Measurements from ENCODE around the gene PTGFRN. TPM values are rescaled to one million over a fixed set of nuclear protein-coding genes. Genes with fewer than 3 reads are reported as not detected.

Gene PTGFRN
- total and polyA plus RNA-seq, 9 of the 15 experiments (the other 6 are each of a cell fraction or from before 2014, with no cell fraction given), result 17.3 to 33.1 (median 25.7) TPM

GRCh38 chr1:116918714-116919357 is 9.1 kb downstream of the PTGFRN start (continued):
- TF ChIP-seq, protein P1, sequence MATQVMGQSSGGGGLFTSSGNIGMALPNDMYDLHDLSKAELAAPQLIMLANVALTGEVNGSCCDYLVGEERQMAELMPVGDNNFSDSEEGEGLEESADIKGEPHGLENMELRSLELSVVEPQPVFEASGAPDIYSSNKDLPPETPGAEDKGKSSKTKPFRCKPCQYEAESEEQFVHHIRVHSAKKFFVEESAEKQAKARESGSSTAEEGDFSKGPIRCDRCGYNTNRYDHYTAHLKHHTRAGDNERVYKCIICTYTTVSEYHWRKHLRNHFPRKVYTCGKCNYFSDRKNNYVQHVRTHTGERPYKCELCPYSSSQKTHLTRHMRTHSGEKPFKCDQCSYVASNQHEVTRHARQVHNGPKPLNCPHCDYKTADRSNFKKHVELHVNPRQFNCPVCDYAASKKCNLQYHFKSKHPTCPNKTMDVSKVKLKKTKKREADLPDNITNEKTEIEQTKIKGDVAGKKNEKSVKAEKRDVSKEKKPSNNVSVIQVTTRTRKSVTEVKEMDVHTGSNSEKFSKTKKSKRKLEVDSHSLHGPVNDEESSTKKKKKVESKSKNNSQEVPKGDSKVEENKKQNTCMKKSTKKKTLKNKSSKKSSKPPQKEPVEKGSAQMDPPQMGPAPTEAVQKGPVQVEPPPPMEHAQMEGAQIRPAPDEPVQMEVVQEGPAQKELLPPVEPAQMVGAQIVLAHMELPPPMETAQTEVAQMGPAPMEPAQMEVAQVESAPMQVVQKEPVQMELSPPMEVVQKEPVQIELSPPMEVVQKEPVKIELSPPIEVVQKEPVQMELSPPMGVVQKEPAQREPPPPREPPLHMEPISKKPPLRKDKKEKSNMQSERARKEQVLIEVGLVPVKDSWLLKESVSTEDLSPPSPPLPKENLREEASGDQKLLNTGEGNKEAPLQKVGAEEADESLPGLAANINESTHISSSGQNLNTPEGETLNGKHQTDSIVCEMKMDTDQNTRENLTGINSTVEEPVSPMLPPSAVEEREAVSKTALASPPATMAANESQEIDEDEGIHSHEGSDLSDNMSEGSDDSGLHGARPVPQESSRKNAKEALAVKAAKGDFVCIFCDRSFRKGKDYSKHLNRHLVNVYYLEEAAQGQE (IDR thresholded peaks at IDR 0.05; ENCODE audit: borderline replicate concordance), result no peak
- TF ChIP-seq, protein P1 (CRISPR knock-in tag; IDR thresholded peaks at IDR 0.05; ENCODE audit: low read depth), result no peak
- no peak for TF ChIP-seq BRCA1 (IDR thresholded peaks at IDR 0.05)
- no peak for TF ChIP-seq BRCA1 (CRISPR knock-in tag; IDR thresholded peaks at IDR 0.05)
- no peak for TF ChIP-seq ZNF586 (CRISPR knock-in tag; conservative IDR thresholded peaks at IDR 0.05)
- no peak for TF ChIP-seq ZZZ3 (IDR thresholded peaks at IDR 0.05)
- no peak for TF ChIP-seq ZNF518B (CRISPR knock-in tag; IDR thresholded peaks at IDR 0.05)
- no peak for TF ChIP-seq KLF16 (IDR thresholded peaks at IDR 0.05)
- no peak for TF ChIP-seq RFX5 (IDR thresholded peaks at IDR 0.05; ENCODE audit: low read depth, low read length)
- TF ChIP-seq FOXK2 (conservative IDR thresholded peaks at IDR 0.05 in 1 of 2, IDR thresholded peaks at IDR 0.05 in 1 of 2; ENCODE audit: low read depth in 2 of 2), result no peak
- TF ChIP-seq, protein P2, sequence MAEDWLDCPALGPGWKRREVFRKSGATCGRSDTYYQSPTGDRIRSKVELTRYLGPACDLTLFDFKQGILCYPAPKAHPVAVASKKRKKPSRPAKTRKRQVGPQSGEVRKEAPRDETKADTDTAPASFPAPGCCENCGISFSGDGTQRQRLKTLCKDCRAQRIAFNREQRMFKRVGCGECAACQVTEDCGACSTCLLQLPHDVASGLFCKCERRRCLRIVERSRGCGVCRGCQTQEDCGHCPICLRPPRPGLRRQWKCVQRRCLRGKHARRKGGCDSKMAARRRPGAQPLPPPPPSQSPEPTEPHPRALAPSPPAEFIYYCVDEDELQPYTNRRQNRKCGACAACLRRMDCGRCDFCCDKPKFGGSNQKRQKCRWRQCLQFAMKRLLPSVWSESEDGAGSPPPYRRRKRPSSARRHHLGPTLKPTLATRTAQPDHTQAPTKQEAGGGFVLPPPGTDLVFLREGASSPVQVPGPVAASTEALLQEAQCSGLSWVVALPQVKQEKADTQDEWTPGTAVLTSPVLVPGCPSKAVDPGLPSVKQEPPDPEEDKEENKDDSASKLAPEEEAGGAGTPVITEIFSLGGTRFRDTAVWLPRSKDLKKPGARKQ (CRISPR knock-in tag; IDR thresholded peaks at IDR 0.05), result no peak
